ENCODE measurements around the gene LGALS3BP.
"Not testable (repeated sequence)": the region's sequence is repeated elsewhere in the genome, so short reads cannot be mapped to it uniquely, and the experiment has no call there.

The LGALS3BP gene, protein sequence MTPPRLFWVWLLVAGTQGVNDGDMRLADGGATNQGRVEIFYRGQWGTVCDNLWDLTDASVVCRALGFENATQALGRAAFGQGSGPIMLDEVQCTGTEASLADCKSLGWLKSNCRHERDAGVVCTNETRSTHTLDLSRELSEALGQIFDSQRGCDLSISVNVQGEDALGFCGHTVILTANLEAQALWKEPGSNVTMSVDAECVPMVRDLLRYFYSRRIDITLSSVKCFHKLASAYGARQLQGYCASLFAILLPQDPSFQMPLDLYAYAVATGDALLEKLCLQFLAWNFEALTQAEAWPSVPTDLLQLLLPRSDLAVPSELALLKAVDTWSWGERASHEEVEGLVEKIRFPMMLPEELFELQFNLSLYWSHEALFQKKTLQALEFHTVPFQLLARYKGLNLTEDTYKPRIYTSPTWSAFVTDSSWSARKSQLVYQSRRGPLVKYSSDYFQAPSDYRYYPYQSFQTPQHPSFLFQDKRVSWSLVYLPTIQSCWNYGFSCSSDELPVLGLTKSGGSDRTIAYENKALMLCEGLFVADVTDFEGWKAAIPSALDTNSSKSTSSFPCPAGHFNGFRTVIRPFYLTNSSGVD

DNA sequence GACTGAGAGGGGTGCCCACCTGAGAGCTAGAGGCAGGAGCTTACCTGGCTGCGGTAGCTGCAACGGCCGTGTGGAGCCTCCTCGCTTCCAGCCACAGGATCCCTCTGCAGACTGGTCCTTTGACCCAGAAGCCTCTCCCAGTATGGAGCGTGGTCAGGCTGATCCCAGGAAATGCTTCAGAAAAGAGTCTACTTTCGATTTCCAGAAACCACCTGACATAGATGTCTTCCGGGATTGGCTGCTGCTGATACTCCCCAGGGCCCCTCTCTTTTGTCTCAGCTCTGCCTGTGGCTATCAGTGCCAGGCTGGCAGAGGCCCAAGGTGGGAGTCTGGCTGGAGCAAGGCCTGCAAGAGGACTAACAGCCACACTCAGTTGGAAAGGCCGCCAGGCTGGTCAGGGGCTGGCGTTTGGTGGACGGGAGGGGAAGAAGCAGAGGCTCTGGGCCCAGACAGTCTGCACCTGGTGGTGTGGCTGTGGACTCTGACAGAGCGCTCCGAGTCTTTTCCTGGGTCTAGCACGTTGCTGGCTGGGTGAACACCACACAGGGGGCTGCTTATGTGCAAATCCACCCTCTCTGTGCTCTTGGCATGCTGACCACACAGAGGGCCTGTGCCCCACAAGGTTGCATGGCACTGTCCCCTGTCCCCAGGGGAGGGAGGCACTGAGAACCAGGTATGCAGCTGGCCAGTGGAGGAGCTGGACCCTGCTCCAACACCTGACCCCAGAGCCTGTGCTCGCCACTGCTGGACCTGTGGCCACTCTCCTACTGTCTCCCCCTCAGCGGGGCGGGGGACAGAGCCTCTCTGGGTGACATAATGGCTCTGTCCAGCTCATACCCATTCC lies at the start of gene LGALS3BP:
Gene LGALS3BP (minus strand): TSS at position 144 of the 844 bp plus-strand sequence. CDS start 2,732 bp downstream, outside the sequence.
- DNase-seq (ENCODE audit: low read depth in 2 of 2, low spot score in 1 of 2): no peak

DNA sequence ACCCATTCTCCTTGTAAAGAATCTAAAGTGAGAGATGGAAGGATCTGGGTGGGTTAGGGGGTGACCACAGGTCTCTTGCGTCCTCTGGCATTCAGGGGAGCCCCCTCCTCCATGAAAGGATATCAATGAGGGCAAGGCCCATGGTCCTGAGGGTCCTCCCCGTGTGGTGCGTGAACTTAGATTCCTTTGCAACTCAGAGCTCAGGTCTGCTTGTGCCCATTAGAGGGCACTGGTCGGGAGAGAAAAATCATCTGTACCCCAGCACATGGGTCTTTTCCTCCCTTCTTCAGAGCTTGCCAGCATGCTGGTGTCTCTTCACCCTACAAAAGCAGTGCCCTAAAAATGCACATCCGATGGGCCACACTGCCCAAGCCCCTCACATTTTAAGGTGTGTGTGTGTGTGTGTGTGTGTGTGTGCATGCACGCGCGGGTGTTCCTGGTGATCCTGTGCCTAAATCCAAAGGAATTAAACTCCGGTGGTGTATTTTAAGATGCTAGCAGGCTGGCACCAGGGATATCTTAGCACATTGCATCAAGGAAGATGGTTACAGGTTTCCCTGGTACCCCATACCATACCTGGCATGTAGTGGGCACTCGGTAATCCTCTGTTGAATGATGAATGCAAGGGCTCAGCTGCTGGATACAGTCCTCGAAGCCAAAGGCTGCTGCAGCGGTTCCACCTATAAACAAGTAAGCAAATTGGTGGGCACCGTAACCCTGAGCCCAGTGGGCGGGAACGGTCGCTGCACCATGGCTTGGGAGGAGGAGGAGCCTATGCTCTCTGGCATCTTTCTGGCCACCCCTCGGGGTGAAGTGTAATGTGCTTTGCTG lies 49.0 kb upstream of the LGALS3BP start:
- no peak for DNase-seq (ENCODE audit: low read depth in 2 of 2, low spot score in 1 of 2)

DNA sequence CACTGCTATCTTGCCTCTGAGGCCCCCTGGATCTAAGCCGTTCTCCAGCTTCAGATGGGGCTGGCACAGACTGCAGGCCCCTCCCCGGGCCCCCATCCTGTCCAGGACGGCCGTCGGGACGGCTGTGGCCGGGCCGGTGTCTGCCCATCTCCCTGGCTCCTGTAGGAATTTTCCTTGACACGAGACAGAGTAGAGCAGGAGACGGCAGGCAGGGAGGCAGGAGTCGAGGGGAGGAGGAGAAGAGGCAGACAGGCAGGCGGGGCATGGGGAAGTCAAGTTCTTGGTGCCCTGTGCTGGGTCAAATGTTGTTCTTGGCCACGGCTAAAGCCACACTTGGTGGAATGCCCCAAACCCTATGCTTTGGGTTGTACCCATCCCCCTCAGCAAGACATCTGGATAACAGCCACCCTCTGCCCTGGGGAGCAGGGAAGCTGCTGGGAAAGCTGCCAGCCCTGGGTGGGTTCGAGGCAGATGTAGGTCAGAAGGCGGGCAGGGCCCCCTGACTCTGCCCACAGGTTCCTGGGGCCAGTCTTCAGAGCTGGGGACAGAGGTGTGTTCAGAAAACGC lies 48.3 kb upstream of the LGALS3BP start:
- no peak for DNase-seq (ENCODE audit: low read depth in 2 of 2, low spot score in 1 of 2)

DNA sequence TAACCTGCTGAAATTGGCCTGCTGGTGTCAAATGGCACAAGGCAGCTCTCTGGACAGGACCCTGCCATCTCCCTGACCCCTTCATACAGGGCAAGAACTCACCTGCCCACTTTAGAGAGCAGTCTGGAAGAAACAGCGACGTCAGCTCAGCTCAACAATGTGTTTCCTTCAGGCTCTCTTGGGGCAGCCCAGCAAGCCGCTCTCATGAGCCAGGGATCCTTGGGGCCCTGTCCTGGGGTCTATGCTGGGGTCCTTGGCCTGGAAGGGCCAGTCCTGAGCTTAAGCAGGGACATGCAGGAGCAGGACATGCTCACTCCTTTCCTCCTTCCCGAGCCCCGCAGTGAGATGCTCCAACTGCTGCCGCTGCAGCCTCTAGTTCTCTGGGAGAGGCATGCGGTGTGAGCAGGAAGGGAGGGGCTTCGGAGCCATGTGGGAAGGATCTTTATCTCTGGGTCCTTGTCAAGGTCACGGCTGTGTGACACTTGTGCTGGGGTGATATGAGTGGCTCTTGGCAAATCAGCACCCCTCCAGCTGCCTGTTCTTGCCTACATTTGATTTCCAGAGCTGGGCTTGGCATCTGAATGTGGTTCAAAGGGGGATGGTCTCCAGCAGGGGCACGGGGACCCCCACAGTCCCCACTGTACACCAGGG lies 47.7 kb upstream of the LGALS3BP start:
- no peak for DNase-seq (ENCODE audit: low read depth in 2 of 2, low spot score in 1 of 2)

DNA sequence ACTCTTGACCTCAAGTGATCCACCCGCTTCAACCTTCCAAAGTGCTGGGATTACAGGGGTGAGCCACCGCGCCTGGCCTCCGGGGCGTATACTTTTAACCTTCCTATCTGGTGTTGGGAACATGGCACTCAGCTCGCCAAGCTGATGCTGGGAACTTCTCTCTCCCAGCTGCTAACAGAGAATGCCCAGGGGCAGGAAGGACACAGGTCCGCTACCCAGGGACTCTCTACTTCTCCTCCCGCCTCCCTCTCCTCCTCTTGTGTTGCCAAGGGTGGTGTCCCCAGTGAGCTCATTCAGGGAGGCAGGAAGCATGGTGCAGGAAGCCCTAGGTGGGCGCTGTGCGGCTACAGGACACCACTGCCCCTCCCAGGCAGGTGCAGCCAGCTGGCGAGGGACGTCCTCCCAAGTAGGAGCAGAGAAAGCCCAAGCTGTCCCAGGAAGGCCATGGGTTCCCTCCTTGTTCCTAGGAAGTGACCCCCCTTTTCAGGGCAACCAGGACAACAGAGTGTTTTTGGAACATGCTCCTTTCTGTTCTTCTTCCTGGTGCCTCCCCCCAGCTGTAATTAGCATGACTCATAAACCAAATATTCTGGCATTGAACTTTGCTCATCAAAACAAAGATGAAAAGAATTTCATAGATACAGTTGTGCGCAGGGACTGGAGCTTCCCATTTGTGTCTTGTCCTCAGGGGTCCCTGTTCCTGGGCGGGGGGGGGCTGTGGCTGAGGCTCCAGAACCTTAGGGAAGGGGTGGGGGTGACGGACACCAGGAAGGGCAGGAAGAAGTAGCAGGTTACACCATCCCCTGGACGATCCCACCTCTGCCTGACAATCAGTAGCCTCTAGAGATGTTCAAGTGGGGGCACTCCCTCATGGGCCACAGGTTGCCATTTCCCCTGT lies 46.9 kb upstream of the LGALS3BP start:
- no peak for DNase-seq (ENCODE audit: low read depth in 2 of 2, low spot score in 1 of 2)

DNA sequence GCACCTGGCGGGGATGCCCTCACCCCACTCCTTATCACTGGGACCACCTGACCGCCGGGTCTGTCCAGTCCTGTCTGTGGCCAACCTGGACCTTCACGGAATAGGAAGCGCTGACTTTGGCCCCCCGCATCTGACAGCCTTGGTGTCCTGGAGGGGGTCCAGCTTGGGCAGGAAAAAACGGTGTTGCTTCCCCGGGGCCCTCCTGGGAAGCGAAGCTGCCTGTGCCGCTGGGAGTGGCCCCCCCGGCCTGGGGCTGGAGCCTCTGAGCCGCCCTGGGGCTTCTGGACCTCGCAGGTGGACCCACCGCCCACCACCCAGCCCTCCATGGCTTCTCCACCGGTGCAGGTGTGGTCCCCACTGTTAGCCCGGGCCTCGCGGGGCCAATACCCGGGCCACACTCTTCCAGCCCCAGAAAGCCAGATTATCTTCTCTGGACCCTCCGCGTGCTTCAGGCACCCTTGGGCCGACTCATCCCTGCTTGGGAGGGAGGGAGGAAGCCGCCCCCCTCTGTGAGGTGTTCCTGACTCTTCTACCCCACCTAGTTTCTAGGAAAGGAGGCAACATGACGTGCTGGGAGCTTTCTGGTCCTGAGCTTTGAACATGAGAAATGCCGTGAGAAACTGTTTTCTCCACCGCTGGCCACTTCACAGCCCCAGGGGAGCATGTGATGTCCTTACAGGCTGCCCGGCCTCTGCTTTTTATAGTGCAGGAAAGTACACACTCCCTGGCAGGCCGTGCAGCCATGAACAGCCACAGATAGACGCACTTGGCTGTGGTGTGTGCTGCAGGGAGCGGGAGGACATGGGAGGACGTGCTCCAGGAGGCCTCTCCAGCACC lies 45.4 kb upstream of the LGALS3BP start:
- DNase-seq (ENCODE audit: low read depth in 2 of 2, low spot score in 1 of 2): no peak

DNA sequence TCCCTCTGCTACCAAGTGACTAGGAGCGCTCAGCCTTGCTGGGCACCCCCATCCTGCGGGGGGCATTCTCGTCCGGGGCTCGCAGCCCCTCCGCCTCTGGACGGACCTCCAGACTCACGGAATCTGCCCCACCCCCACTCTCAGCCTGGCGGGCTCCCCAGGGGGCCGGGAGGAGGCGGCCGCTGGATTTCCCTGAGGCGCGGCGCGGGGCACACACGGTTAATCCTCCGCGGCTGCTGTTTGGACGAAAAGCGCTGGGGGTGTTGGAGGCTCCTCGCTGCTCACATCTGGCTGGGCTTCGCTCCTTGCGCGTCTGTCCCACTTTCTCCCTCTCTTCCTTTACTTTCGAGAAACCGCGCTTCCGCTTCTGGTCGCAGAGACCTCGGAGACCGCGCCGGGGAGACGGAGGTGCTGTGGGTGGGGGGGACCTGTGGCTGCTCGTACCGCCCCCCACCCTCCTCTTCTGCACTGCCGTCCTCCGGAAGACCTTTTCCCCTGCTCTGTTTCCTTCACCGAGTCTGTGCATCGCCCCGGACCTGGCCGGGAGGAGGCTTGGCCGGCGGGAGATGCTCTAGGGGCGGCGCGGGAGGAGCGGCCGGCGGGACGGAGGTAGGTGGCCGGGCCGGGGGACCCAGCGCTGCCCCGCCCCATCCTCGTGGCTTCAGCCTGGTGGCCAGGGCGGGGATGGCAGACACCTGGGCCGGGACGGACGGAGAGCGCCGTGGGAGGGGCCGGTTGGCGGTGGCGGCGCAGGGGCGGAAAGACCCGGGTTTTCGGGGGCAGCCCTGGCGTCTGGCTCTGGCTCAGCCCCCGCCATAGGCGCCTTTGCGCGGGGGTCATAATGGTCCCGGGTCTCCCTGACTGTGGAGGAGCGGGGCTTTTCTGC lies 44.4 kb upstream of the LGALS3BP start, which contains the start of gene C1QTNF1:
Gene C1QTNF1 (plus strand): TSS at position 284 of the 886 bp plus-strand sequence. CDS start 19,800 bp downstream, outside the sequence.
- DNase-seq (ENCODE audit: low read depth in 2 of 2, low spot score in 1 of 2): no peak

DNA sequence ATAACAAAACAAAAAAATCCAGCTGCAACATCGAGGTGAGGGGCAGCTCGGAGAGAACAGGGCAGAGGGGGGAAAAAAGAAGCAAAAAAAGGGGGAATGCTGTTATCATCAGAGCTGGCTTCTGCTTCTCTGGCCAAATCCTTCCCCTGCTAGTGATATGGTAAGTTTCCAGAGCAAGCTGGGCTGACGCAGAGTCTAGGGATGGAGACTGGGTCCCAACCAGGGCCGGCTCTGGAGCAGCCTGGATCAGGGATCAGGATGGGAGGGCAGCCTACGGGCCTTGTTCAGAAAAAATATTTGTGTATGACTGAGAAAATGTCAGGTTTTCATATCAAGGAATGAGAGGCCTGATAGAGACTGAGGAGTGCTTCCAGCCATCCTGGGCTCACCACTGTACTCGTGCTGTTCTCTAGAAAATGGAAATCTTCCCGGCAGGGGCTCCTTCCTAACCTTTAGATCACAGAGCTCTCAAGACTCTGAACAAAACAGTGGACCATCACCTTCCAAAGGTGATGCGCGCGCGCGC lies 43.5 kb upstream of the LGALS3BP start:
- DNase-seq (ENCODE audit: low read depth in 2 of 2, low spot score in 1 of 2): no peak

DNA sequence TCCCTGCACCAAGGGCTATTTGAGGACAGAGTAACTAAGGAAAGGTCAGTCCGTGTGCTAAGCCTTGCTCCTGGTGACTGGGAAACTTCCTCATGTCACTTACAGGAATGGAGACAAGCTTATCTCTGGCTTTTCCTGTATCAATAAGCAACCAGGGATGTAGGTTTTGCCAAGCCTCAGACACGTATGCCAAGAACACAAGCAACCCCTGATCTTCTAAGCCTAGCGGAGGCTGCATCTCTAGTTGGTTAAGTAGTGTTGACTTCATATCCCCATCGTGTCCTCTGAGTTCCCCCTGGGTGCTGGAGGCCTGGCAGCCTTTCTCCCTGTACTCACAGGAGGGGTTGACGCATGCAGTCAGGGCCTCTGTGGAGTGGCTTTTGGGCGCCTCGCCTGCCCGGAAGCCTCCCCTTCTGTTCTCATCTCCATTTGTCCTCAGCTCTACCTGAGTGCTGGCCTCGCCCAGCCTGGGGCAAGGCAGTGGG lies 42.8 kb upstream of the LGALS3BP start:
- DNase-seq (ENCODE audit: low read depth in 2 of 2, low spot score in 1 of 2): no peak

DNA sequence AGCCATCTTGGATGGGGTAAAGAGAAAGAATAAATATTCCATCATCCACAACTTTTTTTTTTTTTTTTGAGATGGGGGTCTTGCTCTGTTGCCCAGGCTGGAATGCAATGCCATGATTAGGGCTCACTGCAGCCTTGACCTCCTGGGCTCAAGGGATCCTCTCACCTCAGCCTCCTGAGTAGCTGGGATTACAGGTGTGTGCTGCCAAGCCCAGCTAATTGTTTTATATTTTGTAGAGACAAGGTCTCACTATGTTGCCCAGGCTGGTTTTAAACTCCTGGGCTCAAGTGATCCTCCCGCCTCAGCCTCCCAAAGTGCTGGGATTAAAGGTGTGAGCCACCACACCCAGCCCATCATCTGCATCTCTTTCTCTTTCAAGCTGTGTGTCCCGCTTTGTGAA lies 42.2 kb upstream of the LGALS3BP start:
- DNase-seq (ENCODE audit: low read depth in 2 of 2, low spot score in 1 of 2): not testable (repeated sequence)

DNA sequence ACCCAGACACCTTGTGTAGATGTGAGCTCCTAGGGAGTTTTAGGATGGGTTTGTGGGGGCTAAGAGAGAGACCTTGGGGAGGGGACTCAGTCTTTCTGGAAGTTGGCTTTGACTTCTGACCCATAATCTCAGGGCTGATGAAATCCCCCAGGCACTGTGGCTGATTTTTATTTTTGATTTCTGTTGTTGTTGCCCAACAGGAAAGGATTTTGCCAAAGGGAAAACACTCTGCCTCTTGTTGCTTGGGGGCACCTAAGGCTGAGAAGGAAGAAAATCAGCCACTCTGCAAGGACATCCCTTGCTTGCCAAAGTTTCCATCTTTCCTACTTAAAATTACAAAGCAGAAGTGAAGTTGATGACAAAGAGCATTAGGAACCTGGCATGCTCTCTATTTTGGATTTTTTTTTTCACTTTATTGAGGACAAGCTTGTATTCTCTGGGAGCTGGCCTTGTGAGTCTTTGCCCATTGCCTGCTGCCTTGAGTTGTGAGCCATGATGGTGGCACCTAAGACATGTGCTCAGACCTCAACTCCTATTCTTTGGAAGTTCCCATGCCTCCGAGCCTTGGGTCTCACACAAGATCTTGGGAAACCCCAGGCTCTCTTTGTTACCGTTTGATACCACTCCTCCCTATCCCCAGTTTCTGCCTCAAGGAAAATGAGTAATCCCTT lies 41.0 kb upstream of the LGALS3BP start:
- no peak for DNase-seq (ENCODE audit: low read depth in 2 of 2, low spot score in 1 of 2)

DNA sequence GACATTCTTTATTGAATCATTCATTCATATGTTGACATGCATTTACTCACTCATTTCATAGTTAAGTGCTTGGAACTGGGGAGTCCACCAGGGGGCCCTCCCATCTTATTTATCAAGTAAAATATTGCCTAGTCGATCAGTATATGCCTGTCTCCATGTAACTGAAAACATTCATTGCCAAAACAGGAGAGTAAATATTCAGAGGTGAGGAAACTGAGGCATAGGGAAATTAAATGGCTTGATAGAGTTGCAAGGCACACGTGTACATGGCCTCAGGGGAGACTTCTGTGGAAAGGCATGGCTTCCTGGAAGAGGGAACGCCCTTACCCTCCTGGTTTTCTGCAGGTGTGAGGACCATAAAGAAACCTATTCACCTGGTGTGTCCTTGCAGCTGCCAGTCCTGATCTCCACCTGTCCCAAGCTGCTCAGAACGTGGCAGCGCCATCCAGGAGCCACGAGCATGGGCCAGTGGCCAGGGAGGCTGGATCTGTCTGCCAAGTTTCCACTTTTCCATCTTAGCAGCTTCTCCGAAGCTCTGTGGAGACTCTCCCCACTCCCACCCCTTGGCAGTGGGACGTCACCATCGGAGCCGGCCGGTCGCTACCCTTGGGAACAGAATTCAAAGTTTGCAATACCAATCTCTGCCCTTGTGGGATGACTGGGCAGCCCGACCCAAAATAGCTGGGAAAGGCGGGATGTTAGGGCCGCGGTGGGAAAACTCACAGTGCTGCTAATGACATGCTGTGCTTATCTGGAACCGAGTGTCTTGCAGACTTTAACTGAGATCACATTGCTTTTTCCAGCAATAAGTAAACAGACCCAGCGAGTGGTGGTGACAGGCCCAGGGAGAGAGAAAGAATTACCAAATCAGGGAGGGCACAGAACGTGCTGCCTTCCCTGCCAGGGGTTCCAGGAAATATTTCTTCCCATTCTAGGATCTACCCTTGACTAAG lies 40.2 kb upstream of the LGALS3BP start:
- peak in 1 of 2 donors; percentile 17 for DNase-seq (ENCODE audit: low read depth in 2 of 2, low spot score in 1 of 2)

DNA sequence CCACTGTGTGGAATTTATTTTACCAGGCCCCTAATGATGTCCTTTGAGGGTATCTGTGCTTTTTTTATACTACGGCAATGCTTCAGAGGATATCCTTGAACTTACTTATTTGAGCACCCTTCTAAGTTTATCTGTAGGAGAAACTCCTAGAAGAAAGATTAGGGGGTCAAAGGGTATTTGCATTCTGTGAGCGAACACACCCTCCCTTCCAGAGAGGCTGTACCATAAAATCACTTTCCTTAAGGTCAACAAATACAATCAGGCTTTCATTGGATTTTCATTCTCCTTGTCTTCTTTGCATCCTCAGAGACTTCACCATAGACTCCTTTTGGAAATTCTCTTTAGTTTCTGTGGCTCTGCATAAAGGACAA lies 39.5 kb upstream of the LGALS3BP start:
- DNase-seq (ENCODE audit: low read depth in 2 of 2, low spot score in 1 of 2): no peak

DNA sequence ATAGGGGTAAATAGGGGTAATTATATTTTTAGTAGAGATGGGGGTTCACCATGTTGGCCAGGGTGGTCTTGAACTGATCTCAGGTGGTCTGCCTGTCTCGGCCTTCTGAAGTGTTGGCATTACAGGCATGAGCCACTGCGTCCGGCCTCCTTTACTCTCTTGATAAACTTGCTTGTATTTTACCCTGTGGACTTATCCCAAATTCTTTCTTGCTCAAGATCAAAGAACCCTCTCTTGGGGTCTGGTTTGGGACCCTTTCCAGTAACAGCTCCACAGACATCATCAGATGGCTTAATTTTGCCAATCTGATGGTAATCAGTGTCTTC lies 38.6 kb upstream of the LGALS3BP start:
- DNase-seq (ENCODE audit: low read depth in 2 of 2, low spot score in 1 of 2): no peak
